Skeletal muscle satellite cell (primary cell): ENCODE data around the gene NOL4L.
"Not testable (repeated sequence)": the region's sequence is repeated elsewhere in the genome, so short reads cannot be mapped to it uniquely, and the experiment has no call there.

Source experiments
- H3K27me3 ChIP-seq: 2 replicates; pipeline ENCODE4 v1.7.0; 2013; ENCODE audit warnings: low read length; ENCODE audit not compliant: control insufficient read depth, insufficient read depth
- H3K36me3 ChIP-seq: 2 replicates; pipeline ENCODE4 v1.7.0; 2013; ENCODE audit warnings: mild to moderate bottlenecking, control low read depth, low read length; ENCODE audit not compliant: insufficient read depth
- H3K4me1 ChIP-seq: 2 replicates; pipeline ENCODE4 v1.7.0; 2013; ENCODE audit warnings: low read length; ENCODE audit not compliant: control insufficient read depth, insufficient read depth
- H3K4me2 ChIP-seq: 2 replicates; pipeline ENCODE4 v1.7.0; 2013; ENCODE audit warnings: mild to moderate bottlenecking, low read length
- H3K4me3 ChIP-seq: 2 replicates; pipeline ENCODE4 v1.7.0; 2013; ENCODE audit warnings: low read length
- H3K9ac ChIP-seq: 2 replicates; pipeline ENCODE4 v1.7.0; 2013; ENCODE audit warnings: mild to moderate bottlenecking, low read depth, low read length, moderate library complexity
- H3K9me3 ChIP-seq: replicated peaks from 2 replicates; pipeline ENCODE4 v1.7.0; 2013; ENCODE audit warnings: mild to moderate bottlenecking, control low read depth, low read length

NOL4L gene

DNA sequence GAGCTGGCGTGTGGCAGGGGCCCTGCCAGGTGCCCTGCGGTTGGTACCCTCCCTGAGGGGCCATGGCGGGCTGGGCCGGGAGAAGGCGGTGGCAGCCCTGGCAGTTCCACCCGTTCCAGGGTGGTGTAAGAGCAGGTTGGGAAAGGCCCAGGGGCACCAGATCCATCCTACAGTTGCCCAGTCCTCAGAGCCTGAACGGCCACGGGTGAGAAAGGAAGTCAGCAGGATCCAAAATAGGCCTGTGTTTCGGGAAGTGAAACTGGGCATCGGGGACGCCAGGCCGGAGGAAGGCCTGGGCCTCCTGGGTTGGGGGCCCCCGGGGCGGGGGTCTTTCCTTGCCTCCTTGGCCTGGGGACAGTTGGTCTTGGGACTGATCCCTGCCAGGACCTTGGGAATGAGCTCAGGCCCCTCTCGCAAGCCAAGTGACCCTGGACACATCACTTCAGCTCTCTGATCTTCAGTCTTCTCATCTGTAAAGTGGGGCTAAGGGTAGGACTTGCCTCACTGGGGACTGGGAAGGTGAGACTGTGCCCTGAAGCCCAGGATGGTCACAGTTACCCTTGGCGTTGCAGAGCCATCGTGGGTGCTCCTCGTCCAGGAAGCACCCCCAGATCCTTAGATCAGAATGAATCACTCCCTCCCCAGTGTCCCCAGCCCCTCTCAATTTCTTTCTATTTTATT lies 18.1 kb upstream of the NOL4L start:
- H3K9me3 ChIP-seq = no peaks in the 10 kb centered on the region
- no peak overlapping the region for H3K4me2 ChIP-seq
- H3K4me1 ChIP-seq = no peaks in the 10 kb centered on the region
- H3K4me3 ChIP-seq = no peak overlapping the region
- peaks cover 67% of the 10 kb centered on the region for H3K27me3 ChIP-seq
- H3K9ac ChIP-seq = no peak overlapping the region
- H3K36me3 ChIP-seq = no peaks in the 10 kb centered on the region

DNA sequence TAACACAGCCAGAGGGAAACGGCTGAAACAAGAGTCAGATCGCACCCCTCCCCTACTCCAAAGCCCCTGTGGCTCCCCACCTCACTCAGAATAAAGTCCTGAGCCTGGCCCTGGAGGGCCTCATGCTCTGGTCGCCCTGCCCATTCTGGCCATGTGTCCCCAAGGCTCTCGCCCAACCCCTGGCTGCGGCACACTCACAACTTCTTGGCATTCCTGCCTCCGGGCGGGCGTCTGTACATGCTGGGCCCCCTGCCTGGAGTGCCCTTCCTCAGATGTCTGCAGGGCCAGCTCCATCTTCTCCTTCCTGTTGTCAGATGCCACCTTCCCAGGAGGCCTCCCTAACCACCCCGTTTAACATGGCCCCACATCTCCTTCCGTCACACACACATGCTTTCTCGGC lies 17.1 kb upstream of the NOL4L start:
- Histone ChIP-seq H3K27me3 (peaks cover 60% of the 10 kb centered on the region), H3K9ac (no peak overlapping the region), H3K9me3 (no peaks in the 10 kb centered on the region), H3K4me3 (no peak overlapping the region), H3K4me1 (no peaks in the 10 kb centered on the region), H3K36me3 (no peaks in the 10 kb centered on the region), H3K4me2 (no peak overlapping the region)

DNA sequence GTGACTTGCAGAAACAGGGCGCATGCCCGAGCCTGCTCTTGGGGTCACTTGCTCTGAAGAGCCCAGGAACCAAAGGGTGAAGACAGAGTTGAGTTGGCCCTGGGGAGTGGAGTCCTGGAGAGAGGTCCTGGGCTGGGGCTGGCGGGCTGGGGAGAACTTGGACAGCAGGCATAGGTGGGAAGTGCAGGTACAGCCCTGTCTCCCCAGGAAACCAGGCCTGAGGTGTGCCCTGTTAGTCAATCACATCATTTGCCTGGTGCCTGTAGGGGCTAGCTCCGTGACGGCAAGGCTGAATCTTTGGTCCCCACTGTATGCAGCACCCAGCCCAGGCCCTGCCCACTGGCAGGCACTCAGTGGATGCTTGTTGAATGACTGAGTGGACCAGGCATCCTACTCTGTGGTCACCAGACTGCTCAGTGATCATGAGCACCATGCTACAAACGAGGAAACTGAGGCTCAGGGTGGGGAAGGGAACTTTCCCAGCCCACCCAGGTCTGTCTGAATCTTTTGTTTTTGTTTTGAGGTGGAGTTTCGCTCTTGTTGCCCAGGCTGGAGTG lies 15.6 kb upstream of the NOL4L start:
- no peaks in the 10 kb centered on the region for H3K9me3 ChIP-seq
- H3K9ac ChIP-seq = no peak overlapping the region
- peaks cover 52% of the 10 kb centered on the region for H3K27me3 ChIP-seq
- no peaks in the 10 kb centered on the region for H3K36me3 ChIP-seq
- no peak overlapping the region for H3K4me2 ChIP-seq
- no peak overlapping the region for H3K4me3 ChIP-seq
- H3K4me1 ChIP-seq = no peaks in the 10 kb centered on the region

DNA sequence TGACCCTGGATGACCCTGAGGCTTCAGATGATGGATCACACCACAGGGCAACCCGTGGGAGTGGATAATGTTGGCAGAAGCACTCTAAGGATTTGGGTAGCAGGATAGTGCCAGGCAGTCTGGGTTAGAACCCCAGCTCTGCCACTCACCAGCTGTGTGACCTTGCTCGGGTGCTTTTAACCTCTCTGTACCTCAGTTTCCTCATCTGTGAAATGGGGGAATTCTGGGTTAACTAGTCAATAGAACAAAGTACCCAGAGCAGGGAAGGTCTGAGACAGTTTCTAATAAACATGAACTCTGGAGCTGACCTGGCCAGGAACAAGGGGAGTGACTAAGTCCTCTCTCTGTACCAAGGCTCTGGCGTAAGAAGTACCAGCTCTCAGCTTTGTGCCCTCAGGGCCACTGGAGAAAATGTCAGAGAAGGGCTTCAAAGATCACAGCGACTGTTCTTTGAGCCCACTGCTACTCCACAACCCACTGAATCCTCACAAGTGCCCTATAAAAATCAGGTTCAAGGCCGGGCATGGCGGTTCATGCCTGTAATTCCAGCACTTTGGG lies 14.7 kb upstream of the NOL4L start:
- Histone ChIP-seq H3K36me3 (no peaks in the 10 kb centered on the region), H3K4me3 (no peak overlapping the region), H3K9ac (no peak overlapping the region), H3K4me1 (no peaks in the 10 kb centered on the region), H3K4me2 (no peak overlapping the region), H3K27me3 (peaks cover 46% of the 10 kb centered on the region), H3K9me3 (no peaks in the 10 kb centered on the region)

DNA sequence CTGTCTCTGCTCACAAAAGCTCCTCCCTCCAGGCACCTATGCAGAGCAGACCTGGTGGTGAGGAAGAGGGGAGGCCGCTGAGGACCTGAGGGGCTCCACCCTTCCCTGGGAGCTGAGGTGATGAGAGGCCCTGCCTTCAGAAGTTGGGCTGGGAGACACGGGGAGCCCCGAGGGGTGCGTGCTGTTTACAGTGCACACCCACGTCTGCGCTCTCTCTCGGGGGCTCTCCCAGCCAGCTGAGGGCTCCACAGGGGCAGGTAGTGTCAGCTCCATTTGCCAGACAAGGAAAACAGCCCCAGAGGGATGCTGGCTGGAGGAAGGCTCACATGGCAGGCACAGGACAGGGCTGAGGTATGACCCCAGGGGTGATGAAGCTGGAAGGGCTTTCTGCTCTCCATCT lies 13.5 kb upstream of the NOL4L start:
- H3K9me3 ChIP-seq = no peaks in the 10 kb centered on the region
- H3K9ac ChIP-seq = no peak overlapping the region
- no peak overlapping the region for H3K4me3 ChIP-seq
- peaks cover 42% of the 10 kb centered on the region for H3K27me3 ChIP-seq
- no peak overlapping the region for H3K4me2 ChIP-seq
- no peaks in the 10 kb centered on the region for H3K4me1 ChIP-seq
- no peaks in the 10 kb centered on the region for H3K36me3 ChIP-seq

DNA sequence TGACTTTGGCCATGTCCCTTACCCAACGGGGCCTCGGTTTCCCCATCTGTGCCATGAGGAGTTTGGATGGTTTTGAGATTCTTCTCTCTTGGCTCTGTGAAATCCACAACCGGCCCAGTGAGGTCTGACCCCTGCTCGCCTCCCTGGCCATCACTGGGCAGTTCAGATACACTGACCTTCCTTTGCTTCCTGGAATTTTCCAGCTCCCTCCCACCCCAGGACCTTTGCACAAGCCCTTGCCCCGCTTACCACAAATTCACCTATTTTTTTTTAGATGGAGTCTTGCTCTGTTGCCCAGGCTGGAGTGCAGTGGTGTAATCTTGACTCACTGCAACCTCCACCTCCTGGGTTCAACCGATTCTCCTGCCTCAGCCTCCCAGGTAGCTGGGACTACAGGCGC lies 12.6 kb upstream of the NOL4L start:
- Histone ChIP-seq H3K4me2 (no peak overlapping the region), H3K36me3 (no peaks in the 10 kb centered on the region), H3K9me3 (no peaks in the 10 kb centered on the region), H3K4me3 (no peak overlapping the region), H3K9ac (no peak overlapping the region), H3K4me1 (no peaks in the 10 kb centered on the region), H3K27me3 (peaks cover 36% of the 10 kb centered on the region)

DNA sequence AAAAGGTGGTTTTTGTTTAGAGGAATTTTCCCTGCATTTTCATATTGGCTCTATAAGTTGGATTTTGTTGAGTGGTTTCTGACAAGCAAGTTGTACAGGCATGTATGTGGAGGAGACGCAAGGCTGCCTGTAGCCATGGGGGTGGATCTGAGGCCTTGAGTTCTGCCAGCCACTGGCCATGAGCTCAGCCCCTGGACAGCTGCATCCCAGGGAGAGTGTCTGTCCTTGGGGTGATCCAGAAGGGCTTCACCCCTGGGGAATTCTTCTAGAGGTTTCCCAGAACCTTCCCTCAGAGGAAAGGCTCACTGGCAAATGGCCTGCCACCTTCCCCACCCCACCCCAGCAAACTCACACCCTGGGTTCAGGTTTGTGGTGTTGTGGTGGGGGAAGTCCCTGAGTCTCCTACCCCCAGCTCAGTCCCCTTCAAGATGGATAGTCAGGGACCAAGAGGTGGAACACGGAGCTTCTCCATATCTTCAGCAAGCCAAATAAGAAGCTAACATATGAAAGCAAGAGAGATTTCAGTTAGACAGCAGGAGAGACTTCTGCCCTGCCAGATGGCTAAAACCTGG lies 11.6 kb upstream of the NOL4L start:
- Histone ChIP-seq H3K4me2 (no peak overlapping the region), H3K4me1 (no peaks in the 10 kb centered on the region), H3K4me3 (no peak overlapping the region), H3K36me3 (no peaks in the 10 kb centered on the region), H3K27me3 (peaks cover 27% of the 10 kb centered on the region), H3K9ac (no peak overlapping the region), H3K9me3 (no peaks in the 10 kb centered on the region)

DNA sequence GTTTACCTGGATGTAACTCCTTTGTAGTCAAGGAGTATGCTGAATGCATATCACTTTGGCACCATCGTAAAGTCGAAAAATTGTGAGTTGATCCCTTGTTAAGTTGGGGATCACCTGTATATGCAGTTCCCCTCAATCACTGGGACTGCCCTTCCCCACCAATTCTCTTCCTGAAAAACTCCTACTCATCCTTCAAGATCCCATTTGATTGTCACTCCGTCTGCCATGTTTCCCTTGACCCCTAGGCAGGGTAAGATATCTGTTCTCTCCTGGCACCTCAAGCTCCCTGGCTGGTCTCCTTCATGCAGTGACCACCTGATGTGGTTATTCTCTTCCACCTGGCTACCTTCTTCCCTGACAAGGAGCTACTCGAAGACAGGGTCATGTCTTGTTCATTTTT lies 10.0 kb upstream of the NOL4L start:
- Histone ChIP-seq H3K4me1 (no peaks in the 10 kb centered on the region), H3K36me3 (no peaks in the 10 kb centered on the region), H3K4me2 (no peak overlapping the region), H3K27me3 (peaks cover 23% of the 10 kb centered on the region), H3K9ac (no peak overlapping the region), H3K9me3 (no peaks in the 10 kb centered on the region), H3K4me3 (no peak overlapping the region)

DNA sequence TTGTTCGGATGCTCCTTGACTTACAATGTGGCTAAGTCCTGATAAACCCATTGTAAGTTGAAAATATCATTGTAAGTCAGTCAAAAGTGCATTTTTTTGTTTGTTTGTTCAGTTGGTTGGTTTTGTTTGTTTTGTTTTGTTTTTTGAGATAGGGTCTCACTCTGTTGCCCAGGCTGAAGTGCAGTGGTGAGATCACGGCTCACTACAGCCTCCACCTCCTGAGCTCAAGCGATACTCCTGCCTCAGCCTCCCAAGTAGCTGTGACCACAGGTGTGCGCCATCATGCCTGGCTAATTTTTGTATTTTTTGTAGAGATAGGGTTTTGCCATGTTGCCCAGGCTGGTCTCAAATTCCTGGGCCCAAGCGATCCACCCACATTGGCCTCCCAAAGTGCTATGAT lies 9.5 kb upstream of the NOL4L start:
- not testable (repeated sequence) for H3K9me3 ChIP-seq, H3K9ac ChIP-seq, H3K4me1 ChIP-seq, H3K36me3 ChIP-seq, H3K4me3 ChIP-seq, H3K4me2 ChIP-seq
- peaks cover 23% of the 10 kb centered on the region for H3K27me3 ChIP-seq

DNA sequence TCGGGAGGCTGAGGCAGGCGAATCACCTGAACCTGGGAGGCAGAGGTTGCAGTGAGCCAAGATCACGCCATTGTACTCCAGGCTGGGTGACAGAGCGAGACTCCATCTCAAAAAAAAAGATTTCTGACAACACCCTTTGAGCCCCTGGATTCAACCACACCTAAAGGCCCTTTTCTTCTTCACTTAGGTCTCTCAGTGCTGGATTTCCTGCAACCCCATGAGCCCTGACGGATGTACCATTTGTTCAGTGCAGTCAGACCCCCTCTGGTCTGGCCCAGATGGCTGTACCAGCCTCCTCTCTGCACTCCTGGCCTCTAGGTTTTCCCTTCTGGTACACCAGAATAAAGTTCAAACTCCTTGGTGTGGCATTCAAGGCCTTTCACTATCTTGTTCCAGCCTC lies 9.1 kb upstream of the NOL4L start:
- H3K4me1 ChIP-seq = peaks cover 5% of the 10 kb centered on the region
- H3K27me3 ChIP-seq = peaks cover 23% of the 10 kb centered on the region
- no peaks in the 10 kb centered on the region for H3K36me3 ChIP-seq
- H3K9ac ChIP-seq = no peak overlapping the region
- no peaks in the 10 kb centered on the region for H3K9me3 ChIP-seq
- H3K4me2 ChIP-seq = no peak overlapping the region
- no peak overlapping the region for H3K4me3 ChIP-seq

DNA sequence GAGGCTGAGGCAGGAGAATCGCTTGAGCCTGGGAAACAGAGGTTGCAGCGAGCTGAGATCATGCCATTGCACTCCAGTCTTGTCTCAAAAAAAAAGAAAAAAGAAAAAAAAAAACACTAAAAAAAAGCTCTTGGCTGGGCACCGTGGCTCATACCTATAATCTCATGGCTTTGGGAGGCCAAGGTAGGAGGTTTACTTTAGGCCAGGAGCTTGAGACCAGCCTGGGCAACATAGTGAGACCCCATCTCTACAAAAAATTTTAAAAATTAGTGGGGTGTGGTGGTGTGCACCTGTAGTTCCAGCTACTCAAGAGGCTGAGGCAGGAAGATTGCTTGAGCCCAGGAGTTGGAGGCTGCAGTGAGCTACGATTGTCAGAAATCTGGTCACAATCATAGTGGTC lies 7.5 kb upstream of the NOL4L start:
- H3K9me3 ChIP-seq, H3K9ac ChIP-seq, H3K4me3 ChIP-seq, H3K4me2 ChIP-seq, H3K4me1 ChIP-seq, H3K36me3 ChIP-seq: not testable (repeated sequence)
- H3K27me3 ChIP-seq = peaks cover 25% of the 10 kb centered on the region

DNA sequence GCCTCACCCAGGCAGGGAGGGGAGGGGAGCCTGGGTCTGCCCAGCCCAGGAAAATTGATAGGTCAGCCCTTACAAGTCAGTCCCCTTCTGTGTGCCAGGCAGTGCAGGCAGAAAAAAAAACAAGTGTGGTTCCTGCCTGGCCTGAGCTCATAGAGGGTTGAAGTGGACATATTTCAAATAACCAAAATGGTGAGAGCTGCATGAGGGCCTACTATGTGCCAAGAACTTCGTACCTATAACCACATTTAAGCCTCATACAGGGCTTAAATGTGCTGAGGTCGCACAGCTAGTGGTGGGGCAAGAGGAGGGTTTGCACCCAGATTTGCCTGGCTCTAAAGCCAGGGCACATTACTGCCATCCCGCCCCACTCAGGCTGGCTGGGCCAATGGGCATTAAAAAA lies 6.9 kb upstream of the NOL4L start:
- Histone ChIP-seq H3K4me2 (no peak overlapping the region), H3K4me3 (no peak overlapping the region), H3K9me3 (no peaks in the 10 kb centered on the region), H3K4me1 (peaks cover 8% of the 10 kb centered on the region), H3K9ac (no peak overlapping the region), H3K27me3 (peaks cover 31% of the 10 kb centered on the region), H3K36me3 (no peaks in the 10 kb centered on the region)
